Uterus (tissue), 2 donors: ENCODE data around the gene TBX6.

Experiments
- CTCF ChIP-seq, 4 experiments: fragments of 200-600 bp in 2 of 4; fragments of 450-650 bp in 2 of 4; sonication (generic) in 2 of 4; IDR thresholded peaks; one replicate each; pipeline ENCODE4 v1.5.1; 2016 to 2019; ENCODE audit warnings: antibody characterized with exemption in 4 of 4, mild to moderate bottlenecking in 2 of 4, moderate library complexity in 1 of 4
- POLR2A ChIP-seq, 2 donors: fragments of 450-650 bp; IDR thresholded peaks; one replicate each; pipeline ENCODE4 v1.6.1; 2016; ENCODE audit warnings: antibody characterized with exemption in 2 of 2, mild to moderate bottlenecking in 1 of 2, moderate library complexity in 1 of 2

- no peak for TF ChIP-seq CTCF (IDR thresholded peaks at IDR 0.05)
- TF ChIP-seq POLR2A (IDR thresholded peaks at IDR 0.05), result no peak
These were observed 18.9 kb upstream of the TBX6 start for GRCh38 chr16:30110661-30111060.
